ENCODE measurements around the gene E2F6. TPM values are rescaled to one million over a fixed set of nuclear protein-coding genes. Genes with fewer than 3 reads are reported as not detected.

E2F6 gene
- total RNA-seq, 4 donors from 2014 or later: 15.6 to 20.1 (median 19.6) TPM

DNA sequence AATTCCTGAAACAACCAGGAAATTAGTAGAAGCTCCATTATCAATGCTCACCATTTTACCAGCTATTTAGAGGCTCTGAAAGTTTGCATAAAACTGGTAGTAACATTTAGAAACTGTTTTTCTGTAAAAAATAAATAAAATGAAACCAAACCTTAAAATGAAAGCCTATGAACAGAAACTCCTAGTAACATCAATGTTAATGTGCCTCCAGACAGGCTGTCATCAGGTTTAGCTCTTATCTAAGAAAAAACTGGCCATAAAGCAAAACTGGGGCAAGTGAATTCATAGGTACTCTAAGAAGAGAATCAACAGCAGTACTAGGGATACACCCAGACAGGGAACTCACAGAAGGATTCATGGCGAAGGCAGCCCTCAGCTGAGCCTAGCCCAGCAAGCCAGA lies 8.0 kb downstream of the E2F6 start:
- WGBS, 2 donors (ENCODE audit: low coverage in 1 of 2): 60 to 87% methylated on average over 1 of the region's 1 CpG
- no peak for TF ChIP-seq CTCF (IDR thresholded peaks at IDR 0.05)
- no peak for TF ChIP-seq POLR2AphosphoS5 (IDR thresholded peaks at IDR 0.05)
- Histone ChIP-seq H3K27ac (no peak overlapping the region), H3K27me3 (no peaks in the 10 kb centered on the region), H3K4me3 (no peak overlapping the region), H3K36me3 (peaks cover 0 to 33% of the 10 kb centered on the region in 2 donors), H3K9me3 (no peaks in the 10 kb centered on the region), H3K4me1 (peaks cover 3 to 68% (median 4%) of the 10 kb centered on the region in 3 donors)
- ATAC-seq: no peak

DNA sequence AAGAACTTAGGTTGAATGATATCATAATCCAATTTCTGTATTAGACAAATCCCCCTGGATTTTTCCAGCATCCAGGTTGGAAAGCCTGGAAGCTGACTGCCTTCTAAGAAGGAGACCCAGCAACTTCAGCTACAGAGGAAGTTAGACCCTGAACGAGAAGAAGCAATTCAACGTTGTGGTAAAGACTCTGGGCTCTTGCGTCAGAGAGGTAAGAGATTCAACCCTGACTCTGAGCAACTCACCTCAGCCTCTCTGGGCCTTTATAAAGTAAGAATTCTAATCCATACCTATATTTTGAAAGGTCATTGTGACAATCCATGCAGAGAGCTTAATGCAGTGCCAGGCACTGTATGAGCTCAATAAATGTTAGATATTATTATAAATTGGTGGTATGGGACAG lies 9.7 kb downstream of the E2F6 start:
- Histone ChIP-seq H3K36me3 (peaks cover 0 to 50% of the 10 kb centered on the region in 2 donors), H3K4me1 (peaks cover 0 to 51% (median 3%) of the 10 kb centered on the region in 3 donors), H3K27me3 (no peaks in the 10 kb centered on the region), H3K9me3 (no peaks in the 10 kb centered on the region), H3K27ac (no peak overlapping the region), H3K4me3 (no peak overlapping the region)
- TF ChIP-seq POLR2A (IDR thresholded peaks at IDR 0.05): no peak
- no peak for TF ChIP-seq CTCF (IDR thresholded peaks at IDR 0.05)
- no peak for TF ChIP-seq EP300 (IDR thresholded peaks at IDR 0.05)
- no peak for TF ChIP-seq POLR2AphosphoS5 (IDR thresholded peaks at IDR 0.05)
- no peak for ATAC-seq
- WGBS, 2 donors (ENCODE audit: low coverage in 1 of 2): 65 to 67% methylated on average over 3 of the region's 3 CpGs

DNA sequence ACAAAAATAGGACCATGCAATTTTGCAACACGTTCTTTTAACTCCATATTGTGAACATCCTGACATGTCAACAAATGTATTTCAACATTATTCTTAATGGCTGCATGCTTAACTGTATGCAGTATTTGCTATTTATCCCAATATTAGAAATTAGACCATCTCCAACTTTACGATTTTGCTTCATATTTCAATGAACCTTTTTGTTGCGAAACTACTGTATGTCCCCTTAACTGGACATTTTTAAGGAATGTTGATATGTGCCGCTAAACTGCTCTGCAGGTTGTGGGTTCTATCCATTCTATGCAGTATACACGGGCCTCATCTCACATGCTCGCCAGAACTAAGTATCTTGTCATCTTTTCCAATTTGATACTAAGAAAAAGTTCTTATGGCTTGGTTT lies 11.1 kb downstream of the E2F6 start:
- TF ChIP-seq POLR2AphosphoS5 (IDR thresholded peaks at IDR 0.05) (no peak), EP300 (IDR thresholded peaks at IDR 0.05) (no peak), CTCF (IDR thresholded peaks at IDR 0.05) (no peak), POLR2A (IDR thresholded peaks at IDR 0.05) (no peak)
- peaks cover 0 to 37% (median 3%) of the 10 kb centered on the region in 3 donors for H3K4me1 ChIP-seq
- 82 to 90% methylated on average over 6 of the region's 6 CpGs for whole genome bisulfite sequencing, 2 donors (ENCODE audit: low coverage in 1 of 2)
- H3K27ac ChIP-seq: no peak overlapping the region
- peaks cover 0 to 64% of the 10 kb centered on the region in 2 donors for H3K36me3 ChIP-seq
- H3K27me3 ChIP-seq: no peaks in the 10 kb centered on the region
- ATAC-seq: no peak
- H3K4me3 ChIP-seq: no peak overlapping the region
- no peaks in the 10 kb centered on the region for H3K9me3 ChIP-seq

- H3K27me3 ChIP-seq: no peaks in the 10 kb centered on the region
- 100% methylated on average over 2 of the region's 2 CpGs for WGBS, 2 donors (ENCODE audit: low coverage in 1 of 2)
- H3K27ac ChIP-seq: no peak overlapping the region
- peaks cover 0 to 5% (median 0%) of the 10 kb centered on the region in 3 donors for H3K4me1 ChIP-seq
- ATAC-seq: no peak
- TF ChIP-seq CTCF (IDR thresholded peaks at IDR 0.05) (no peak), POLR2AphosphoS5 (IDR thresholded peaks at IDR 0.05) (no peak), POLR2A (IDR thresholded peaks at IDR 0.05) (no peak), EP300 (IDR thresholded peaks at IDR 0.05) (no peak)
- no peaks in the 10 kb centered on the region for H3K9me3 ChIP-seq
- H3K36me3 ChIP-seq: peaks cover 0 to 86% of the 10 kb centered on the region in 2 donors
- no peak overlapping the region for H3K4me3 ChIP-seq
These were observed 15.2 kb downstream of the E2F6 start for GRCh38 chr2:11450791-11451190.

GRCh38 chr2:11446733-11447248 lies 19.2 kb downstream of the E2F6 start:
- peak; percentile 77 for ATAC-seq
- H3K4me1 ChIP-seq: peaks cover 0 to 5% (median 0%) of the 10 kb centered on the region in 3 donors
- 0 to 18% methylated on average over 2 to 7 of the region's 14 CpGs for WGBS, 2 donors (ENCODE audit: low coverage in 1 of 2)
- no peak for TF ChIP-seq POLR2A (IDR thresholded peaks at IDR 0.05)
- no peak for TF ChIP-seq EP300 (IDR thresholded peaks at IDR 0.05)
- TF ChIP-seq CTCF (IDR thresholded peaks at IDR 0.05): peak; percentile 71 to 86 (median 80)
- no peak for TF ChIP-seq POLR2AphosphoS5 (IDR thresholded peaks at IDR 0.05)
- no peaks in the 10 kb centered on the region for H3K27me3 ChIP-seq
- no peak overlapping the region for H3K4me3 ChIP-seq
- H3K9me3 ChIP-seq: no peaks in the 10 kb centered on the region
- peak overlapping the region; percentile 8 to 36 (median 31) for H3K27ac ChIP-seq
- H3K36me3 ChIP-seq: peaks cover 0 to 92% of the 10 kb centered on the region in 2 donors

Measured in gastroesophageal sphincter (tissue), 4 donors.